GM23338 (cell line): ENCODE data around the gene ARL15.

Source experiments
- POLR2AphosphoS5 ChIP-seq: IDR thresholded peaks from 2 replicates; pipeline ENCODE4 v1.6.1; 2016; ENCODE audit warnings: antibody characterized with exemption, low read depth
- TF ChIP-seq, protein P1 (sequence below), 2 experiments: fragments of 200-600 bp in 1 of 2; sonication (generic) in 1 of 2; conservative IDR thresholded peaks; 2 replicates each; pipeline versions ENCODE4 v1.5.1 to v1.6.1; 2016 to 2017; ENCODE audit warnings: antibody characterized with exemption in 2 of 2, low read depth in 2 of 2, mild to moderate bottlenecking in 2 of 2, moderate library complexity in 1 of 2
- TF ChIP-seq, protein P2 (sequence below): IDR thresholded peaks from one replicate; pipeline ENCODE4 v1.6.1; 2018; ENCODE audit warnings: antibody characterized with exemption; ENCODE audit not compliant: unreplicated experiment

DNA sequence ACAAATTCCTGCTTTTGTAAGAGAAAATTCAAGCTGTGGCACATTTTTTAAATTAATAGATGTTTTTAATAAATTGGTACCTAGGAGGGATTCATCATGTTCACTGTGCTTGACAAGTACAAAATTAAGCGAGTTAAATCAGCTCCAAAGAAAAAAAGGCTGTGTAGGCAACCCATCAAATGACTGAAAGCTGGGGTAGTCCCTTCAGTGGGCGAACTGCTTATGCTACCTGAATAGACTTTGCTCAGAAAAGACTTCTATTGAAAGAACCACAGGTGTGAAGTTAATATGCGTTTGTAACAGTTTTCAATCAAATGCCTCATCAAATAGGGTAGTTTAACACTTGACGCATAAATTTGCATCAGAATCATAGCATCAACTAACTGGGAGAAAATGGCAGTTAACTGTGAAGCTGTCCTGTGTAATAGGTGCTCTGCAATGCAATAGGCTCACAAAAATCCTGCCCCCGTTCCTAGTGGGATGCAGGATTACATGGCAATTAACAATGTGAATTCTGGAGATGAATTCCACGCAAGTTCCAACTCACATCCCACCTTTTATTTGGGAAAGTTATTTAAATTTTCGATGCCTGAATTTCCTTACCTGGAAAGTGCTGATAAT is 14.4 kb upstream of the ARL15 start:
- TF ChIP-seq, protein P1, sequence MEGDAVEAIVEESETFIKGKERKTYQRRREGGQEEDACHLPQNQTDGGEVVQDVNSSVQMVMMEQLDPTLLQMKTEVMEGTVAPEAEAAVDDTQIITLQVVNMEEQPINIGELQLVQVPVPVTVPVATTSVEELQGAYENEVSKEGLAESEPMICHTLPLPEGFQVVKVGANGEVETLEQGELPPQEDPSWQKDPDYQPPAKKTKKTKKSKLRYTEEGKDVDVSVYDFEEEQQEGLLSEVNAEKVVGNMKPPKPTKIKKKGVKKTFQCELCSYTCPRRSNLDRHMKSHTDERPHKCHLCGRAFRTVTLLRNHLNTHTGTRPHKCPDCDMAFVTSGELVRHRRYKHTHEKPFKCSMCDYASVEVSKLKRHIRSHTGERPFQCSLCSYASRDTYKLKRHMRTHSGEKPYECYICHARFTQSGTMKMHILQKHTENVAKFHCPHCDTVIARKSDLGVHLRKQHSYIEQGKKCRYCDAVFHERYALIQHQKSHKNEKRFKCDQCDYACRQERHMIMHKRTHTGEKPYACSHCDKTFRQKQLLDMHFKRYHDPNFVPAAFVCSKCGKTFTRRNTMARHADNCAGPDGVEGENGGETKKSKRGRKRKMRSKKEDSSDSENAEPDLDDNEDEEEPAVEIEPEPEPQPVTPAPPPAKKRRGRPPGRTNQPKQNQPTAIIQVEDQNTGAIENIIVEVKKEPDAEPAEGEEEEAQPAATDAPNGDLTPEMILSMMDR (conservative IDR thresholded peaks at IDR 0.05; ENCODE audit: low read depth in 2 of 2) = no peak
- no peak for TF ChIP-seq POLR2AphosphoS5
- TF ChIP-seq, protein P2, sequence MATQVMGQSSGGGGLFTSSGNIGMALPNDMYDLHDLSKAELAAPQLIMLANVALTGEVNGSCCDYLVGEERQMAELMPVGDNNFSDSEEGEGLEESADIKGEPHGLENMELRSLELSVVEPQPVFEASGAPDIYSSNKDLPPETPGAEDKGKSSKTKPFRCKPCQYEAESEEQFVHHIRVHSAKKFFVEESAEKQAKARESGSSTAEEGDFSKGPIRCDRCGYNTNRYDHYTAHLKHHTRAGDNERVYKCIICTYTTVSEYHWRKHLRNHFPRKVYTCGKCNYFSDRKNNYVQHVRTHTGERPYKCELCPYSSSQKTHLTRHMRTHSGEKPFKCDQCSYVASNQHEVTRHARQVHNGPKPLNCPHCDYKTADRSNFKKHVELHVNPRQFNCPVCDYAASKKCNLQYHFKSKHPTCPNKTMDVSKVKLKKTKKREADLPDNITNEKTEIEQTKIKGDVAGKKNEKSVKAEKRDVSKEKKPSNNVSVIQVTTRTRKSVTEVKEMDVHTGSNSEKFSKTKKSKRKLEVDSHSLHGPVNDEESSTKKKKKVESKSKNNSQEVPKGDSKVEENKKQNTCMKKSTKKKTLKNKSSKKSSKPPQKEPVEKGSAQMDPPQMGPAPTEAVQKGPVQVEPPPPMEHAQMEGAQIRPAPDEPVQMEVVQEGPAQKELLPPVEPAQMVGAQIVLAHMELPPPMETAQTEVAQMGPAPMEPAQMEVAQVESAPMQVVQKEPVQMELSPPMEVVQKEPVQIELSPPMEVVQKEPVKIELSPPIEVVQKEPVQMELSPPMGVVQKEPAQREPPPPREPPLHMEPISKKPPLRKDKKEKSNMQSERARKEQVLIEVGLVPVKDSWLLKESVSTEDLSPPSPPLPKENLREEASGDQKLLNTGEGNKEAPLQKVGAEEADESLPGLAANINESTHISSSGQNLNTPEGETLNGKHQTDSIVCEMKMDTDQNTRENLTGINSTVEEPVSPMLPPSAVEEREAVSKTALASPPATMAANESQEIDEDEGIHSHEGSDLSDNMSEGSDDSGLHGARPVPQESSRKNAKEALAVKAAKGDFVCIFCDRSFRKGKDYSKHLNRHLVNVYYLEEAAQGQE = no peak
